GM18519 (cell line): ENCODE results near the gene DCLK2.

Source experiments
- ATAC-seq: cut with Tn5 transposase; IDR thresholded peaks from one replicate; pipeline ENCODE4 v1.9.1; 2021; ENCODE audit warnings: mild to moderate bottlenecking, moderate library complexity; ENCODE audit not compliant: unreplicated experiment, low FRiP score

Gene DCLK2

DNA sequence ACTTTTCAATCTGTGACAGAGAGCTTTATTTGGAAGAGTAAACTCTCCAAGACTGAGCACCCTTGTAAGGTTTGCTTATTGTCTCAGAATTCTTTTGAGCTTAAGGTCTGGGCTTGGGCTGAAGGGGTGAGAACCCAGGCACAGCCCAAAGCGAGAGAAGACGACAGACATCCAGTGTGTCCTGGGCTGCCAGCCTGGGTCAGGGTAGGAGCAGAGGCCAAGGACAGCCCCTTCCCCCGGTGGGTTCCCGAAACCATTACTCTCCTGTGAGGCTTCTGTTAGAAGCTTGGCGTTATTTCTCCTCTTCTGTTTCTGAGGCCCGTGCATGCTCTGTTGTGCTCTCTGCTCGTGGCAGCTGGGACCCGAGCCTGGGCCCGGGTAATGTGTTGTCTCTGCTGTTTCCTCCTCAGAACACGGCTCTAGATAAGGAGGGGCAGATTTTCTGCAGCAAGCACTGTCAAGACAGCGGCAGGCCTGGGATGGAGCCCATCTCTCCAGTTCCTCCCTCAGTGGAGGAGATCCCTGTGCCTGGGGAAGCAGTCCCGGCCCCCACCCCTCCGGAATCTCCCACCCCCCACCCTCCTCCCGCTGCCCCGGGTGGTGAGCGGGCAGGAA lies 177.5 kb downstream of the DCLK2 start:
- no peak for ATAC-seq

DNA sequence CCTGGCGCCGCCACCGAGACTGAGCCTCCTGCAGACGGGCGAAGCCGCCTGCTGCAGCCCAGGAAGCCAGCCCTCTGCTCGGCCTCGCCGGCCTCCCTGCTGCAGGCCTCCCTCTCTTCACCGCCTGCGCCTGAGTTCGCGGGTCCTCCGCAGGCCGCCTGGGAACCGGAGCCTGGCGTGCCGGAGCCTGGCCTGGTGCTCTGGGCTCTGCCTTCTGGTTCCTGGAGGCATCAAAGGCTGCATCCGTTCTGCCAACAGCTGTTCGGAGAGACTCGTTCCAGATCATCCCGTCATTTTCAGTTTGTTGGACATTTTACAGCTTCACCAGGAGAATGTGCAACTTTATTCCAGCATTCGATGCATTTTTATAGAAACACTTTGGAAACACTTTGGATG lies 178.0 kb downstream of the DCLK2 start:
- no peak for ATAC-seq

DNA sequence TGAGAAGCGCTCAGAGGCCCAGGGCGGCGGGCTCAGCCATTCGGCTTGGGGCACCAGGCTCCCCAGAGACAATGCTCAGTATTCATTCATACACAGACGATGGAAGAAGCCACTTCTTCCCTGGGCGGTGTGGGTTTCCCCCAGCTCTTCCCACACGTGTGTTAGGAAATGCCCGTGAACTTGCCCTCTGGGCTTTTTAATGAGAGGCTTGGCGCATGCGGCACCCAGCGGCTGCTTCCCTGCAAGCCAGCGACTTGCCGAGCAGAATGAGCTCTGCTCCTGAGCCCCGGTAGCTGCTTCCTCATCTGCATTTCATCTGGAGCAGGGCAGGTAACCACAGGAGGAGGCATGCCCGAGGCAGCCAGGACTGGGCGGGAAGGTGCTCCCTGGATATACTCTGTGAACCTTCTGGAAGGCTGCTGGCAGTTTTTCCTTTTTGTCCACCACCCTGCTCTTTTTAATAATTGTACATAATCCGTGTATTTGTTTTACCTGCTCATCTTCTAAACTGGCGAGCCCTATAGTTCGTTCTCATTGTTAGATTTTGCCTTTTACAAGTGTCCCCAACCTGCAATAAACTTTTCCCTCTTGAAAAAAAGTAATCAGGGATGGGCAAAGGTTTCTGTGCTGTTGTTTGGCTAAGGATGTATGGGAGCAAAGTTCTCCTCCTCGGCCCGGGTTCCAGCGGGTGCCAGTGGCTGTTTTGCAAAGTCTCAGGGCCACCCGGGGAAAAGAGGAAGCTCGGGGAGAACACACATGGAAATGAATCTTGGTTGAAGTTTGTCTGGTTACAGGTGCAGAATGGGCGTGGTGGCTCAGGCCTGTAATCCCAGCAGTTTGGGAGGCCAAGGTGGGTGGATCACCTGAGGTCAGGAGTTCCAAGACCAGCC lies 178.8 kb downstream of the DCLK2 start:
- no peak for ATAC-seq

DNA sequence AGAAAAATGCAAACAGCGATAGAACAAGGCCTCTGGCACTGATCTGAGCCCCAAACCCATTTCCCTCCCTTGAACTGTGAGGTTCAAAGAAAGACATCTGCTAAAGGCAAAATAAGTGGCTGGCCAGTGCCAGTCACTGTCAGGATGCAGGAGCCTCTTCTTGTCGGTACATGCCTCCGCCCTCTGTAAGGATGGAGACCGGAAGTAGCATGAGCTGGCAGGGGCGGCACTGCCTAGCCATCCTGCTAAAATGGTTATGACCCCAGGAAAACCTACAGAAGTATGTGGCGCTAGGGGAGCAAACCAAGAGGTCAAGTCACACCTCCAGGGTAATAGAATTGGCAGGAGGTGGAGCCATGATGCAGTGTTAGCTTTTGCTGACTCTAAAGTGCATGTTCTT lies 180.3 kb downstream of the DCLK2 start:
- no peak for ATAC-seq

DNA sequence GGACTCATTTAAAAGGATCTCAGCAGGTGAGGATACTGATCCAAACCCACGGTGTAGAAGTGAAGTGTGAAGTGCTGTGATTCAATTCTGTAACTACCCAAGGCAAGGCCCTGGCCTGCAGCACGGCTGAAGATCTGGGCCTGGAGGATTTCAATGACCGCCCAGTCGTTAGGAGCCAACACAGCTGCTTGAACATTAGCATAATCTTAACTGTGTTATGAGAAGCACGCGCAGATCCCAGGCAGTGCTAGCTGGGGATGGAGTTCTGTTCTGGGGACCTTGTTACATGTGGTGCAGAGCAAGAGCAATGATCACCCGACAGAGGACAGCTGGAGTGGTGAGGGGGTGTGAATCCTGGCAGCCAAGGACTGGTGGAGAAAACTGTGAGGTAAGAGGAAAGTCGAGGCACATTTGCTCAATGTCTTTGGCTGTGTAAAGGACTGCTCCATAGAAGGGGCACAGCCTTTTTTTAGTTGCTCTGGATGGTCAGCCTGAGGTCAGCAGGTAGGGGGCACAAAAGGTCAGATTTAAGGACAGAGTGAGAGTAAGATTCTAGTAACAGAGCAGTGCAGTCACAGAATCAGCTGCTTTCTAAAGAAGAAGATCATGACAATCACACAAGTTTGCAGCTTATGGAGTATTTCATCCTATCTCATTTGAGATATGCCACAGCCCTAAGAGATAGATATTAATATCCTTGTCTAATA lies 181.8 kb downstream of the DCLK2 start:
- no peak for ATAC-seq

DNA sequence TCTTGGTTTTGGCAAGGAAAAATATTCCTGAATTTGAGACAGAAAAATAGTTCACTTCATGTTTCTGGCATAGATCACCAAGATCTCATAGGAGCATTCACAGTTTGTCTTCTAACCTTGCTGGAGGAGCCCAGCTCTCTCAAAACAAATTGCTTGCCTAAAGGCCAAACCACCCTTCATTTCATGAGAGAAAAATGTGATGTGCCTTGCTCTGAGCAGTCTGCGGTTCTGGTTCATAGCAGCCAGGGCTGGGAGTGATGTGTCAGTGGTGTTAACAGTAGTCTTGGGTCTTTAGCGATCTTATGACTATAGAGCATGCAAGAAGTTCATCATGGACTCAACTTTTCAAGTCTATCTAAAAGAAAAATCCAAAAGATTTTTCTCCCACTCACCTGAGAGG lies 183.3 kb downstream of the DCLK2 start:
- ATAC-seq, result no peak

DNA sequence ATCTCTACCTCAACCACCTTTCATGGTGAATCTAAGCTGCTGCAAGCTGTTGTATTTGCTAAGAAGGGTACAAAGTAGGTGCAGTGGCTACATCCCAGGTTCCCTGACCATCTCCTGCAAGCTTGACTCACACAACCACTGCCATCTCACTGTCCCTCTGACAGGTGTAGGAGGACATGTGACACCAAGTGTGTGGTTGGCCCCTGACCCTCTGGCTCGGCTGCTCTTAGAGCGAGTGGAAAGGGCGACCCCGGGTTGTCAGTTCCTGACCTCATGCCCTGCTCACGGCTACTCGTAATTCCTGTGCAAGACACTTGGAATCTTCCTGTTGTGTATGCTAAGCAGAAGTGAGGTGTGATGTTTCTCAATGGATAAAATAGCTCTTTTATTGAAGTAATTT lies 184.4 kb downstream of the DCLK2 start:
- ATAC-seq, result no peak

DNA sequence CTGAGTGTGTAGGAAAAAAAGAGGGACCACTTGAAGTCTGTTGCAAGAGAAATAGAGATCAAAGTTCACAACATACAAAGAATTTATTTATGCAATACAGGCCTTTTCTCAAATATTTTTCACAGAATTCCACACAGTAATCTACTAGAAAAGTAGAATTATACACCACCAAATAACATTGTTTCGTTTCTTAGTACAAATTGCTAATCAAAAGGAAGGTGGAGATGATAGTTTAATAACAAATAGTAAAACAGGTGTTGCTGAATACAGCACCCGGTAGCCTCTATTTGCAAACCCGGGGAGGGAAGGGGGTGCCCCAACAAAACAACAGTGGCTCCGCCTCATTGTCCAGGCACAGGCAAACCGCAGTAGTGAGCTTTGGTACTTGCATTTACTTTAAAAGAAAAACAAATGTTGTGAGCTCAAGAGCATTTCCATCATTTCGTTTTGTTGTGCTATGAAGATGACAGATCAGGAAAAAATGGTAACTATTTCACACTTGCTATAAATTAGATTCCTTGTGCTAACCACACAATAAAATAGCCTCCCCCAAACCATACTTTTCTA lies 186.4 kb downstream of the DCLK2 start:
- no peak for ATAC-seq

DNA sequence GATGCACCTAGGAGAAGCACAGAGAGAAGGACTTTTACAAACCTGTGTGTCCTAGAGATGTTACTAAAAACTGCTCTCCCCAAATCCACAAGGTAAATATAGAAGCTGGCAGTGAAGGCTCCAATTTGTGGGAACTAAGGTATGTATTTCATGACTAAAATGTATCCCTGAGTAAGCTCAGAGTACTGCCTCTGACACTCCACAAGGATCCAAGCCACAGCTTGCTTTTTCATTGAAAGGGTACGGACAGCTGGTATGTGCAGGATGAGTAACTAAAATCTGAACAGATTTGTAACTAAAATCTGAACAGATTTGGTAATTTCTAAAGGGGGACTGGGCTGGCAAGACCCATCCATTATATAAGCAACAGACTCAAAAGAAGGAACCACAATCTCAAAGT lies 187.6 kb downstream of the DCLK2 start:
- no peak for ATAC-seq

DNA sequence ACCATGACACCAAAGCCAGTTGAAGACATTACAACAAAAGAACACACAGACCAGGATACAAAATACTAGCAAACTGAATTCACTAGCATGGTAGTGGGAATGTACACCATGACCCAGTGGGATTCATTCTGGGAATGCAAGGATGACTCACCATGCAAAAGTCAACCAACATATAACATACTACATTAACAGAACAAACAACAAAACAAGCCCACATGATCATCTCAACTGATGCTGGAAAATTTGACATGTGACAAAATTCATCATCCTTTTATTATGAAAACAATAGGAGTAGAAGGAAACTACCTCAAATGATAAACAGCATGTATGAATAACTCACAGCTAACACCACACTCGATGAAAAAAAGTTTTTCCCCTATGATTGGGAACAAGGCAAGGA lies 190.2 kb downstream of the DCLK2 start:
- ATAC-seq, result no peak

DNA sequence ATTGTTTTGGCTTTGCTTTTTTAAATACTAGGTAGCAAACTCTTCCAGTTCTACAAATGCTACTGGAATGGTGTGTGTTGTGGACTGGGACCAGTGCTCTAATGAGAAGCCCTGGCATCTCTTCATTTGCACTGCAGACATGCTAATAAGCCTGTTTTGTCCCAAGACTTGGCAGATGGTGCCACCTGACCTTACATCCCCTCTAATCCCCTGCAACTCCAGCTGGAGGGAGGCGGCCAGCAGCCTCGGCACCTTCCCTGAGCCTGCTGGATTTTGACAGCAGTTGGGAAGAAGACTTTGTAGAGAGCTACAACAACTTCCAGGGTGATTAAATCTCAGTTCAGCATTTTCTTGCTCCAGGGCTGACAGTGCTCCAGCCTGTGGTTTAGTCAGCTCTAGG lies 200.0 kb downstream of the DCLK2 start:
- no peak for ATAC-seq

DNA sequence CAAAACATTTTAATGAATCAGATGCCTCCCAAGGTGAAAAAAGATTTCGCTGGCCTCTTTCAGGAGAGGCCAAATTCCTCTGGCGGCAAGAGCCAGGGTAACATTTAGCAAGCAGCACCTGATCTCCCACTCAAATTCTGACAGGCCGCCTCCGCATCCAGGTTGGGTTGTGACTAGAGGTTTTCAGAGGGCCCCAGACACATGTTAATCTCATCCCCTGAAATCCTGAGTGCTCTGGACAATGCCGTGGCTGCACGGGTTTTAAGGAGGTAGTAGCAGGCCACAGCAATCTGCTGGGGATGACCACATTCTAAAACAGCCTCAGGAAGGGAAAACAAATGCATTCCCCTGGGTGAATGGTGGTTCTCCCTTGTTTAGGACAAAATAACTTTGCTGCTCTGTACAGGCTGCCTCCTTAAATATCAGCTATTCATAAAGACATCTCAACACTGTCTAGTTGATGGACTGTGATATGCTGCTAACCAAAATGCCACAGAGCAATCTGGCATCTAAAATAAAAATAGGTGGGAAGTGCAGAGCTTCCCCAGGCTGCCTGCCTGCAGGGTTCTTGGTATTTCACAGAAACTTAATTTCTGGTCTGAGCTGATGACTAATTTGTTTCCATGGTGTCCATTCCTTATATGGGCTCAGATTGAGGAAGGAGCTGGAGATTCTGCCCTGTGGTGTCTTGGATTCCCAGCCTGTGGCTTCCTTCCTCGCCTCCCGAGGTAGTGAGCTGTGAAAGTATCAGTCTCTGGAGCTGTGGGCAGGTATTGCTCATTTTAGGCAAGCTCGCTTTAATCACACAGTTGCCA lies 202.0 kb downstream of the DCLK2 start:
- ATAC-seq, result no peak

DNA sequence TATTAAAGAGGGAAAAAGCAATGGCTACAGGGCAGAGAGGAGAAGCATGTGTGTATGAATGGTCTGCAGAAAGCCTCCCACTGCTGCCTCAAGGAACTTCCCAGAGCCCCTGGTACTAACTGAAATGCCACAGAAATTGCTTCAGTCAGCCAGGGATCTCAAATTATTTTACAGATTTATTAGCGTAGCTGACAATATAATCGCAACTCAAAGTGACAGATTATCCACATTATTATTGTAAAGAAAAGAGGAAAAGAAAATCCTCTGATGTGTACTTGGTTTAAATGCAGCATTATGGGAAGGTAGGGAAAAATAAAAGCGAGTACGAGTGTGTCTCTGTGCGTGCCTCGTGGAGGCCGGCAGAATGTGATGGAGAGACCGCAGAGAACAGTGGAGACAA lies 202.7 kb downstream of the DCLK2 start:
- no peak for ATAC-seq

DNA sequence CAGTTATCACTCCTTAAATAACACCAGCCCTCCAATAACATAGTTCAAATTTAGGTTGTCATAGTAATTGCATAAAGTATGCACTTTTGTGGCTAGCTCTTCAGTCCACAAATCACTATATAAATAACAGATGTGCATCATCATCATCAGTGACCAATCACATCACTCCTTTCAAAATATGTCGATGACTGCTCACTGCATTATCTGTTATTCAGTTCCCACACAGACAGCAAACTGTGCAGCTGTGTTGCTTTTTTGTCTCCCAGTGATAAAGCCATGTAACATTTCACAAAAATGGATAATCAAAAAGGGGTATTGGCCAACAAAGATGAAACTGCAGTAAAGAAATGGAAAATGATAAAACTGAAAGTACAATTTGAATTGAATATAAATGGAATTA lies 205.4 kb downstream of the DCLK2 start:
- no peak for ATAC-seq

DNA sequence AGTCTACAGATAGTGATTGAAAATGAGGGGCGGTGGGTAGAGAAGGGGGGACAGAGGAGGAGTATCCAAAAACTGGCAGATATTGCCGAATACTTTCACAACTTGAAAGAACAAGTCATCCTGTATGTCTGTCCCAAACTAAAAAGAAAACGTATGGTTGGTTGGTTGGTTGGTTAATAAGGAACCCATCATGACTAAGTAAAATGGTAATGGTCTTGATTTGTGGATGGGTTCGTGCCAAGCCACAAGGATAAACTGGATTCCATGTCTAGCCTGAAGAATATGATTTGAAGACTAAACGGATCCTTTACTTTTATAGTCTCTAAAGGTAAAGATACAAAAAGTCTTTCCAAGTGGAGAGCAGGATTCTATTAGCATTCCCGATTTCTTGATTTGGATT lies 208.4 kb downstream of the DCLK2 start:
- ATAC-seq, result no peak

DNA sequence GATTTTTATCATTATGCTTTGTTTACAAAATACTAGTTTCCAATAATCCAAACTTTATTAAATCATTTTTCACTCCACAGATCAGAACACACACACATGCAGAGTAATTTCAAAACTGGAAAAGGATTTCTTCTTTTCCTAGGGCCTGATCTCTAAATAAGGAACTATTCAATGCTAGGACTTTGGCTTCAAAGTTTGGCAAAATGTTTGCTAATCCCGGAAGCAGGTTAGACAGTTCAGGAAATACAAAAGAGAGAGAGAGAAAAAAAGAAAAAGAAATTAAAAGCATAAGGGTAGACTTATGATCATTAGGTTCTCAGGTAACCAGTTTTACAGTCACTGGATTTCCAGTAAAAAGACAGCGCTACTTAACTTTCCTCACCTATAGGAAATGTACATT lies 211.0 kb downstream of the DCLK2 start:
- no peak for ATAC-seq

DNA sequence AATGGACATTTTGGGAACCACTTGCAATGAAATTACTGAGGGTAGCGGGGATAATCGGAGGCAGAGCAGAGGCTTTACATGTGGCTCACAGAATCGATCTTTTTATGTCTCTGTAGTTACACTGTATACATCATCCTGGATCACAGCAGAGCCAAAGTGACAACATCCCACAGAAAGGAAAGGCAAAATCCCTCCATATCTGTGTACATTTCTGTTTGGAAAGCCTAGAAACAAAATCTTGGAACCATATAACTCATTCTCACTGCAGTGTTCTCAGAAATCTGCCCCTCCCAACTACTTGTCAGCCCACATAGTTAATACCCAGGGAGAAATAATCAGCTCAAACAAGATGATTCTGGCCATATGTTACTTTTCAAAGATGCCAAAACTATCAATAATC lies 211.6 kb downstream of the DCLK2 start:
- ATAC-seq, result no peak

DNA sequence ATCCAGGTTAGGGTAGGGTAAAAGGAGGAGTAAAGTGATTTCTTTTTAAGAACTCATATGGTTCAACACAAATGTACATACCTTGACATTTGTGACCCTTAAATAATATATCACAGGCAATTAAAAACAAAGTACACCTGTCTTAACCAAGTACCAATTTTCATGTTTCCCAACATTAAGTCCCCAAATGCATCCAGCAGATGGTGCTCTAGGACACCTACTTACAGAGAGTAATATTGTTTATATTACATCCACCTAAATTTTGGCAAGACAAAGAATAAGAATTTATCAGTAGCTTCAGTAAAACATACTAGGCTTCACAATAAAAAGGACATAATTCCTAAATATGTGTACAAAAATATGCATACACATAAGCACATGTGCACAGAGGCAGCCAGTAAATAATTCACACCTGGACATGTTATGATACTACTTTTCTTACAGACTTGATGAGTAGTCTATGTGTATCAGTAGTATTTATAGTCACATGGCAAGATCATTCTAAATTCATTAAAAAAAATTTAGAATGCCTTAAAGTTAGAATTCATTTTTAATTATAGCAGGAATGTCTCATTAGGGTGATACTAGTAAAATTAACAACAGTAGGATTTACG lies 219.7 kb downstream of the DCLK2 start:
- no peak for ATAC-seq

DNA sequence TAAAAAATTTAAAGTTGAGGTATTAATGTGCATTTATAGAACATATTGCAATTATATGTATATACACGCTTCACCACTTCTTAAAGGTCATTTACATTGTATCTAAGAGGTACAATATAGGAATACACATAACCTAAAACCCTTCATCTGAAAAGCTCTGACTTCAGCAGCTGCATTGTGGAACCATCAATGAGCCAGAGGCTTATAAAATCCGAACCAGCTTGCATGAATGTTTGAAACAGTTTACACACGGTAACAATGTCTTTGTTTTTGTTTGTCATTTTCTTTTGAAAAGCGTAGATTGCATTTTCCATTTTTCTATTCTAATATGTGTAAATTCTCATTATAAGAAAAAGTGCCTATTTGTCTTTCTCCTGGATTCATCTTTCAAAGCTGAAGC lies 221.6 kb downstream of the DCLK2 start:
- ATAC-seq, result no peak

DNA sequence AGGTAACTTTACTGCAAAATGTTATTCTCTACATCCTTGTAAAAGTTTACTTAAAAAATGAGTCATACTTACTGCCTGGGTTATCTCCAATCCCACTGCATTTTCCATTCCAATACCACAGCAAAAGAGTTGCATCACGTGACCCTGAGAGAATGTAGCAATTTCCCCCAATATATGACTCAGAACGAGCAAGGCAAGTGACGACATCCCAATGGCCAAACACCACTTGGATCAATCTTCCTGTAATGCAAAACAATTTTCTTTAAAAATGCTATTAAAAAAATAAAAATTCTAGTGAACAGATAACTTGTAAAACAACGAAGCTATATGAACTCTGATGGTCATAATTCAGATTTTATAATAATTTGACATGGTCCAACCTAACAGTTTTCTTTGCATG lies 224.3 kb downstream of the DCLK2 start:
- ATAC-seq, result no peak
